GF-D8 (cell line): Measurements from ENCODE around the gene ZFPM1.

Source experiments
- DNase-seq: peaks from one replicate; lab custom pipeline; 2025; lab: John Stamatoyannopoulos, UW

ZFPM1 gene

GRCh38 chr16:88448461-88449266, 4.4 kb upstream of the ZFPM1 start:
- DNase-seq: peak; percentile 6

DNA sequence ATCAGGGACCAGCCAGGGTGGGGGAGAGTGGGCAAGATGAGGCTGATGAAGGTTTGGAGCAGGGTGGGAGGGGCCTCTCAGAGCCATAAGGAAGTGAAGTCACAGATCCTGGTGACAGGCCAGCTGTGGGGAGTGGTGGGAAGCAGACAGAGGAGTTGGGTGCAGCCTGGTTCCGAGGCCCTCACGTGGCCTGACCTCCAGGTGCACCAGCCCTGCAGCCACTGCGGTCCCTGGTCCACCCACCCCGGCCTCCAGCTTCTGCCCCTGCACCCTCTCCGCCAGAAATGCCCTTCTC, 3.9 kb upstream of the ZFPM1 start:
- no peak for DNase-seq

DNA sequence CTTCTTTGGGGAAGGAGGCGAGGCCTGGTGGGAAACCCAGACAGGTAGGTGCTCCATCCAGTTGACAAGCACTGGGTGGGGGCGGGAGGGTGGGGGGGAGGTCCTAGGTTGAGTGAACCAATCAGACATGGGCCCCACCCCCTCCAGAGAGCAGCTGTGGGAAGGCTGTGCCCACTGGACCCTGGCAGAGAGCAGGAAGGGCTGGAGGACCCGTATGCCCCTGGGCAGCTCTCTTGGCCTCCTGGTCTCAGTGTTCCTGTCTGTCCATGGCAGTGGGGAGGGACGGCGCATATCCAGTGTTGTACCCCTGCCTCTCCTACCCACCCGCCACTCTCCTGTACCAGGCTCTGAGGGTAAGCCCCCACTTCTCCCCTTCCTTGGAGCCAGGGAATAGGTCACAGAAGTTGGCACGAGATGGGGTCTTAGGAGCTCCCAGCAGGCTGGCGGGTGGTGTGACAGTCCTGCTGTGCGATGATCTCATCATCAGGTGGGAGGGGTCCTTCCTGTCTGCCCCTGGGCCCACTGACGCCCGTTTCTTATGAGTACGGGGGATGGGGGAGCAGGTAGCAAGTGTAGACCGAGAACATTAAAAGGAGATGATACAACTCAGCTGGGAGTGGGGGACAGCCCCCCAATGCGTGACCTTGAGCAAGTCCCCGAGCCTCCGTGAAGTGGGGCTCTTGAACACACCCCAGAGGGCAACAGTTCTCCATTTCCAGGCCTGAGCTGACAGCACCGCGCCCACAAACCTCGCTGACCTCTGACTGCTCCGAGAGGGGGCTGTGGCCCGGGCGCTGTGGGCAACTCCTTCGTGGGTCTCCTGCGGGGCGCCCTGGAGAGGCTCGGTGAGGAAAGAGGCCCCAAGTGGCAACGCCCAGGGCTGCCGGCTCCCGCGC, 1.2 kb upstream of the ZFPM1 start:
- DNase-seq: no peak

DNA sequence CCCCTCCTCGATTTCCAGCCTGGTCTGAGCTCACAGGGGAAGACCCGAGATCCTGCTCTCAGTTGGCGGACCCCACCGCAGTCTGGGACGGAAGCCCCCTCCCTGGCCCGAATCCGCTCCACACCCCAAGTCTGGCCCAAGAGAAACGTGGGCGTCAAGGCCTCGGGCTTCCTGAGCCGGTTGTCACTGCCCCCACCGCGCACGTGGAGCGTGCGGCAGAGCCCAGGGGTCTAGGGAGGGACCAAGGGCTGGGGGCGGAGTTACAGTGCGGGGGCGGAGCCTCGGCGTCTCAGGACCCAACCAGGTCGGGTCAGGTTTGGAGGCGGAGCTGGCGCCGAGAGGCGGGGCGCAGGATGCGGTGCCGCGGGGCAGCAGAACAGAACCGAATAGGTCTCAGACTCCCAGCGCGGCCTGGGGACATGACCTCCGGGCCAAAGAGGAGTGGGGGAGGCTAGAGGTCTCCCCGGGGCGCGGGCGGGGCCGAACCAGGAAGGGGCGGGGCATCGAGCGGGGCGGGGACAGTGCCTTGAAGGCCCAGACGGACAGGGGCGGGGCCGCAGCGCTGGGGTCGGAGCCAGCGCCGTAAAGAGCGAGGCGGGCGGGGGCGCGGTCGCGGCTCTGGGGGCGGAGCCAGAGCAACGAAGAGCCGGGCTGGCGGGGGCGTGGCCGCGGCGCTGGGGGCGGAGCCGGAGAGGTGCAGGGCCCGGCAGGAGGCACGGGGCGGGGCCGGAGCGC, 431 bp upstream of the ZFPM1 start:
- DNase-seq: peak; percentile 87

- no peak for DNase-seq
Measured at GRCh38 chr16:88453611-88454522, 787 bp downstream of the ZFPM1 start.

DNA sequence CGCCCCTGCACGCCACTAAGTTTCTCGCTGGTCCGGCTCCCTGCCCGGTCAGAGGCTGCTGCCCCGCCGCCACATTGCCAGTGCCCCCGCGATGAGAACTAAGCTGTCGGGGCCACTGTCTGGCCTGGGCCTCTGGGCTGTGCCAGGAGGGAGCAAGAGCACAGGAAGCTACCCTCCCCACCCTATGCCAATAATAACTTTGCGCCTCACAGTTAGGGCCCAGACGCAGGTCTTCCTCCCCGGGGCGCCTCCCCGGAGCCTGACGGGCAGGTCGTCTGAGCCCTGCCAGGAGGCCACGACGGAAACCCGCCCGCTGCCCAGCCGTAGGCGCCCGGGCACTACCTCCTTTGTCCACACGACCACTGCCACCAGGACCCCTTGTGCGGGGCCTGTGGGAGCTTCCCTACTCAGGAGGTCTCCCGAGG, 1.5 kb downstream of the ZFPM1 start:
- DNase-seq: no peak

- DNase-seq: peak; percentile 48
Measured at GRCh38 chr16:88455610-88456355, 2.7 kb downstream of the ZFPM1 start.

DNA sequence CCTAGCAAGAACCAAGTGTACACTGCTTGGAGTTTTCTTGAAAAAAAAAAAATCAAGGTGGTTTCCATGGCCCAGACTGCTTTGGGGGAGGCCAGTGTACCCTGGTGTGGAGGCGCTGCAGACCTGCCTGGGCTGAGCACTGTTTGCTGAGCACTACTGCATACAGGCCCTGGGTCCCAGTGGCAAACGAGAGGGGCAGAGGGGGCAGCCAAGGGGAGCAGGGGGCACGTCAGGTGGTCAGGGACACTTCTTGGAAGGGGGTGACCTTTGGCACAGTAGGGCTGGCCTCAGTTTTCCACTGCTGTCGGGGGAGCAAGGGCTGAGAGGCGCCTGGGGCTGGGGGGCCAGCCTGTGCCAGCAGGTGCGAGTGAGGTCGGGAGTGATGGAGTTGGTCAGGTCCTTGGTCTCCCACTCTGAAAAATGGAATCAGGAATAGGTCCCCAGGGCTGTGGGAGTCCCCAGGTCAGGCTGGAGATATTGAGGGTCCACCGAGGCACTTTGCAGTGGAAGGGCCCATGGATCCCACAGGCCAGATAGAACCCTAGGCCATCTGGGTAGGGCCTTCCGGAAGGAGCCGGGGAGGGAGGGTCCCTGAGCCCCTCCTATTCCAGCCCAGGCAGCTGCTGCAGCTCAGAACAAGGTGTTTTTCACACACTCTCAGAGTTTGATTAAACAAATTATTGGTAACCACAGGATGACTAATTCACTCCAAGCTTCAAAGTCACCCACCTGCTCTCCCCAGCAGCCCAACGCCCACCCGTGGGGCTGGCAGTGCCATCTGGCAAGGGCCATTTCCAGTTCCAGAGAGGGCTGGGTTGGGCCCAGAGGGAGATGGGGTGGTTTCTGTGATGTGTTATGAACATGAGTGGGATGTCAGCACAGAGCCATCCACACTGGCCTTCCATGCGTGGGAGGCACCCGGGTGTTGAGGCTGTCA, 3.5 kb downstream of the ZFPM1 start:
- no peak for DNase-seq

GRCh38 chr16:88458039-88458772, 5.1 kb downstream of the ZFPM1 start:
- no peak for DNase-seq

- DNase-seq: no peak
Measured at GRCh38 chr16:88458773-88459235, 5.7 kb downstream of the ZFPM1 start.

DNA sequence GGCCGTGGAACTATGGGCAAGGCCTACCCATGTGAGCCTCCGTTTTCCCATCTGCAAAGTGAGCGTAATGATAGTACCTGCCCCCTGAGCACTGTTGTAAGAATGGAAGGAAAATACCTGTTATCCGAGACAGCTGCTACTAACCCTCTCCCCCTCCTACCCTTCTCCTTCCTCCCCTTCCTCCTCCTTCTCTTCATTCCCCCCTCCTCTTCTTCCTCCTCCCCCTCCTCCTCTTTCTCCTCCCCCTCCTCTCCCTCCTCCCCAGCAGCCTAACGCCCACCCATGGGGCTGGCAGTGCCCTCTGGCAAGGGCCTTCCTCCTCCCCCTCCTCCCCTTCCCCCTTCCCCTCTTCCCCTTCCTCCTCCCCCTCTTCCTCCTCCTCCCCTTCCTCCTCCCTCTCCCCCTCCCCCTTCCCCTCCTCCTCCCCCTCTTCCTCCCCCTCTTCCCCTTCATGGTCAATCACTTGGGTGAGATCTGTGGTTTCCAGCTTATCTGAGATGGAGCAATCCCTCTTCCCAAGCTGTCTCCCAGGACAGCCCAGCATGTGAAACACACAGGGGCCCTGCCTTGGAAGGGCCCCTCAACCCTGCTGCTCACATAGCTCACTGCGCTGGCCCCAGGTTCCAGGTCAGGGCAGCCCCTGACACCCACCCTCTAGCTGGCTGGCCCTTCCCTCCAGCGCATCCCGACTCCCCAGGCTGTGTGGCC, 6.4 kb downstream of the ZFPM1 start:
- DNase-seq: no peak

DNA sequence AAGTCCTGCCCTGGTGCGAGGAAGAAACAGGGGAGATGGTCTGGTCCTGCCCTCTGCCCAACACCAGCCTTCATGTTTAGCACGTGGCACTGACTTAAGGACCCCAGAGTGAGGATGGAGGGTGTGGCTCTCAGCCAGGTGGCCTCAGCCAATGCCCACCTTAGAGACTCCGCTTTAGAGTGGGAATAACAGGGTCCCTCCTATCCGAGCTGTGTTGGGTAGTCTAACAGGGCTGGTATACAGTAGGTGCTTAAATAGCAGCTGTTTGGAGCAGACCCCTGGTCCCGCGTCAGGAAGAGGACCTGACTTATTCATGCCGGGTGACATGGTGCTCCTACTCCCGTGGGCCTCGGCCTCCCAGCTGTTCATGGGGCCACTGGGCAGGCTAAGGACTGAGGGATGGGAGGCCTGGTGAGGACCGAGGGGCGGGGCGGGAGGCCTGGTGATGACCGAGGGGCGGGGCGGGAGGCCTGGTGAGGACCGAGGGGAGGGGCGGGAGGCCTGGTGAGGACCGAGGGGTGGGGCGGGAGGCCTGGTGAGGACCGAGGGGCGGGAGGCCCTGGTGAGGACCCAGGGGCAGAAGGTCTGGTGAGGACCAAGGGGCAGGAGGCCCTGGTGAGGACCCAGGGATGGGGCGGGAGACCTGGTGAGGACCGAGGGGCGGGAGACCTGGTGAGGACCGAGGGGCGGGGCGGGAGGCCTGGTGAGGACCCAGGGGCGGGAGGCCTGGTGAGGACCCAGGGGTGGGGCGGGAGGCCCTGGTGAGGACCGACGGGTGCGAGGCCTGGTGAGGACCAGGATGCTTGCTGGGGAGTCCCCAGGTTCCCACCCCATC, 7.6 kb downstream of the ZFPM1 start:
- no peak for DNase-seq

- no peak for DNase-seq
Measured at GRCh38 chr16:88461331-88462269, 8.5 kb downstream of the ZFPM1 start.

DNA sequence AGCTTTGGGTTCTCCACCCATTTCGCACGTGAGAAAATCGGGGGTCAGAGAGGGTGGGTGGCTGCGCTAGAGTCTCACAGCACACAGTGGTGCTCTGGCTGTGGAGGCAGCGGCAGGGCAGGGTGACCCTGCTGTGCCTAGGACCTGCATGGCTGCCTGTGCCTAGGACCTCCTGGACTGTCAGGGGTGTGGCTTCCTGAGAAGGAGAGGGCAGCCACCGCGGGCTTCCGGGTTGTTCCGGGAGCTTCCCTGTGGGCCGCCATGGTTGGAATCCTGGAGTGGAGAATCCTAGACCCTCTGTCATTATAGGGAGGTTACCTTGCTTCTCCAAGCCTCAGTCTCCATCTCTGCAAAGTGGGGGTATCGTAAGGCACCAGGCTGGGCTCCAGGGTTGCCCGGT, 9.3 kb downstream of the ZFPM1 start:
- no peak for DNase-seq

GRCh38 chr16:88463411-88463810, 10.3 kb downstream of the ZFPM1 start:
- DNase-seq: no peak
